ENCODE data around the gene KLK11. TPM values are rescaled to one million over a fixed set of nuclear protein-coding genes. Genes with fewer than 3 reads are reported as not detected.

The KLK11 gene, protein sequence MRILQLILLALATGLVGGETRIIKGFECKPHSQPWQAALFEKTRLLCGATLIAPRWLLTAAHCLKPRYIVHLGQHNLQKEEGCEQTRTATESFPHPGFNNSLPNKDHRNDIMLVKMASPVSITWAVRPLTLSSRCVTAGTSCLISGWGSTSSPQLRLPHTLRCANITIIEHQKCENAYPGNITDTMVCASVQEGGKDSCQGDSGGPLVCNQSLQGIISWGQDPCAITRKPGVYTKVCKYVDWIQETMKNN
- total RNA-seq, result not detected

DNA sequence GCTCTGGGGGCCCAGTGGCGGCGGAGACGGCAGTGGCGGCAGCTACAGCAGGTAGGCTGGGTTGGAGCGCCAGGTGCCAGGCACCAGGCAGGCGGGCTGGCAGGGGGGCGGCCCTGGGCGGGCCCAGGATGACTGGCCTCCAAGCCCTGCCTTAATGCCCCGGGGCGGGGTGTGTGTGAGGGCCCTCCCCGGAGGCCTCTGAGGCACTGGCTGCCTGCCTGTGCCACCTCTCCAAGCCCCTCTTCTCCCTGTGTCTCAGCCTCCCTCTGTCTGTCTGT lies at the start of gene KLK11:
Gene KLK11, minus strand, starts transcription at position 63 of the 278 bp plus-strand sequence. CDS start 985 bp downstream, outside the sequence.
- CTCF ChIA-PET, result no interaction called here
- Mint-ChIP-seq H3K9me3 (no peaks in the 10 kb centered on the region), H3K27ac (no peak within 1 kb of the TSS), H3K36me3 (ENCODE audit: low read depth) (no peaks in the 10 kb centered on the region), H3K4me3 (no peak within 1 kb of the TSS), H3K4me1 (ENCODE audit: low read depth) (no peaks in the 10 kb centered on the region), H3K27me3 (peaks cover 38% of the 10 kb centered on the region)
- TF ChIP-seq, protein P1, sequence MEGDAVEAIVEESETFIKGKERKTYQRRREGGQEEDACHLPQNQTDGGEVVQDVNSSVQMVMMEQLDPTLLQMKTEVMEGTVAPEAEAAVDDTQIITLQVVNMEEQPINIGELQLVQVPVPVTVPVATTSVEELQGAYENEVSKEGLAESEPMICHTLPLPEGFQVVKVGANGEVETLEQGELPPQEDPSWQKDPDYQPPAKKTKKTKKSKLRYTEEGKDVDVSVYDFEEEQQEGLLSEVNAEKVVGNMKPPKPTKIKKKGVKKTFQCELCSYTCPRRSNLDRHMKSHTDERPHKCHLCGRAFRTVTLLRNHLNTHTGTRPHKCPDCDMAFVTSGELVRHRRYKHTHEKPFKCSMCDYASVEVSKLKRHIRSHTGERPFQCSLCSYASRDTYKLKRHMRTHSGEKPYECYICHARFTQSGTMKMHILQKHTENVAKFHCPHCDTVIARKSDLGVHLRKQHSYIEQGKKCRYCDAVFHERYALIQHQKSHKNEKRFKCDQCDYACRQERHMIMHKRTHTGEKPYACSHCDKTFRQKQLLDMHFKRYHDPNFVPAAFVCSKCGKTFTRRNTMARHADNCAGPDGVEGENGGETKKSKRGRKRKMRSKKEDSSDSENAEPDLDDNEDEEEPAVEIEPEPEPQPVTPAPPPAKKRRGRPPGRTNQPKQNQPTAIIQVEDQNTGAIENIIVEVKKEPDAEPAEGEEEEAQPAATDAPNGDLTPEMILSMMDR (IDR thresholded peaks at IDR 0.05), result no peak
- ATAC-seq, result no peak
- intact Hi-C loops (cut with micrococcal nuclease), result no loop called here
- no peak for DNase-seq
- POLR2A ChIA-PET, result no interaction called here

- TF ChIP-seq, protein P1 (IDR thresholded peaks at IDR 0.05), result no peak
- Mint-ChIP-seq H3K4me1 (ENCODE audit: low read depth) (no peaks in the 10 kb centered on the region), H3K36me3 (ENCODE audit: low read depth) (no peaks in the 10 kb centered on the region), H3K4me3 (no peak overlapping the region), H3K9me3 (peaks cover 3% of the 10 kb centered on the region), H3K27ac (no peak overlapping the region), H3K27me3 (no peaks in the 10 kb centered on the region)
- intact Hi-C loops (cut with micrococcal nuclease), result no loop called here
- ChIA-PET POLR2A (no interaction called here), CTCF (no interaction called here)
- ATAC-seq (no peak), DNase-seq (no peak)
Observed at GRCh38 chr19:51075998-51076397, 49.6 kb upstream of the KLK11 start.

- no peak for ATAC-seq
- no peak for DNase-seq
- no peak overlapping the region for H3K27ac Mint-ChIP-seq
- ChIA-PET POLR2A (no interaction called here), CTCF (no interaction called here)
- TF ChIP-seq, protein P1 (IDR thresholded peaks at IDR 0.05), result no peak
- H3K4me3 Mint-ChIP-seq, result no peak overlapping the region
- no peaks in the 10 kb centered on the region for H3K36me3 Mint-ChIP-seq (ENCODE audit: low read depth)
- H3K4me1 Mint-ChIP-seq (ENCODE audit: low read depth), result no peaks in the 10 kb centered on the region
- peaks cover 10% of the 10 kb centered on the region for H3K27me3 Mint-ChIP-seq
- intact Hi-C loops (cut with micrococcal nuclease), result no loop called here
- peaks cover 3% of the 10 kb centered on the region for H3K9me3 Mint-ChIP-seq
Observed at GRCh38 chr19:51071095-51071405, 44.6 kb upstream of the KLK11 start.

DNA sequence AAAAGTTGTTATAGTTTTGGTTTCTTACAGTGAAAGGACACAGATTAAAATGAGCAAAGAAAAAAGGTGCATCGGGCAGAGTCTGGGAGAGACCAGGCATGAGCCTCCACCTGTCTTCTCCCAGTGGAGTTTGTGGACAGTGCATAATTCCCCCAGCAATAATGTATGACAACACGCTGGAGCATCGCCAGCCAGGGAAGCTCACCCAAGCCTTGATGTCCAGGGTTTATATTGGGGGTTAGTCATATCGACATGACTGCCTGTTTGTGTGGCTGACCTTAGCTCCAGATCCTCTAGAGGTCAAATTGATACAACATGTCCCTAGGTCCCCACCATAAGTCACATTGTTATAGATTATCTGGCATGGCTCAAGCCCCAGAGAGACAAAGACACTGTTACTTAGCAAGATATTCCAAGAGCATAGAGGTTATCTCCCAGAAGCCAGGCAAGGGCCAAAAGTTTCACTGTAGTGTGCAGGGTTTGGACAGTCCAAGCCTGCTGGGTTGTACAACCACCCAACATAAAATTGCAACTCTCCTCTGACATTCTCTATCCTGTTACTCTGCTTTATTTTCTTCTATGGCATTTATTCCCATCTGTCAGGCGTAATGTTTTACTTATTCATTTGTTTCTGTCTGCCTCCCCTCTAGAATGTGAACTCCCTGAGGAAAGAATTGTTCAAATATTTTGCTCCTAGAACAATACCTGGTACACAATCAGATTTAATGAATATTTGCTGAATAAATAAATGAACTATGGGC lies 44.1 kb upstream of the KLK11 start:
- Mint-ChIP-seq H3K36me3 (ENCODE audit: low read depth) (no peaks in the 10 kb centered on the region), H3K27ac (no peak overlapping the region), H3K27me3 (peaks cover 13% of the 10 kb centered on the region), H3K9me3 (peaks cover 3% of the 10 kb centered on the region), H3K4me1 (ENCODE audit: low read depth) (no peaks in the 10 kb centered on the region), H3K4me3 (no peak overlapping the region)
- ChIA-PET CTCF (no interaction called here), POLR2A (no interaction called here)
- no peak for DNase-seq
- no peak for ATAC-seq
- TF ChIP-seq, protein P1 (IDR thresholded peaks at IDR 0.05), result no peak
- intact Hi-C loops (cut with micrococcal nuclease), result no loop called here

DNA sequence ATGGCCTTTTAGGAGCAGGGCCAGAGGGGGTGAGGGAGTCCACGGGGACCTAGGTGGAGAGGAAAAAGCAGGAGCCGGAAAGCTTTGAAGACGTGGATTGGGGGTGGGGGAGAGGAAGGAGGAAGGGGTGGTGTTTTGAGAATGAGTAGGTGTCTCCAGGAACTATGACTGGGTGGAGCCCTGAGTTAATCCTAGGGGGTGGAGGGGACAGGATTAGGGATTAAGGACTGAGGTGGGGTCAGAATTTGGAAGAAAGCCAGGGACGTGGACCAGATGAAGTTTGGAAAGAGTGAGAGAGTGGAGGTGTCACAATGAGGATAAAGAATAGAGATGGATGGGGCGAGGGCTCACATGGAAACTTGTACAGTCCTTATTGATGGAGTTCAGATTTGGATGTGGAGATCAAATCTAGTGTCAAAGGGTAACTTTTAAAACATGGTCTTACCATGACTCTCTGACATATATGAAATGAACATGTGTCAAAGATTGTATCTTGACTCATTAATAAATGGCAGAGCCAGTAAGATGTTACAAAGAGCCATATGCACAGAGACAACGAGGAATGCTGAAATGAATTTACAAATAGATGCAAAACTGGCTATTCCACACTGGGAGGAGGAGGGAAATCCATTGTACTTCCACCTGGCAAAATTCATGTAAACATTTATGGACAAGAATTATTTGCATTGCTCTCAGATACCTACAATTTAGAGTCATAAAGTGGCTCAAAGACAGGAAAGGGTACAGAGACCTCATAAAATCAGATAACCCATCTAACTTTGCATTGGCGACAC lies 40.2 kb upstream of the KLK11 start:
- H3K27me3 Mint-ChIP-seq, result peaks cover 25% of the 10 kb centered on the region
- H3K4me1 Mint-ChIP-seq (ENCODE audit: low read depth), result peaks cover 2% of the 10 kb centered on the region

More for the DNA sequence above, 40.2 kb upstream of the KLK11 start:
- Mint-ChIP-seq H3K36me3 (ENCODE audit: low read depth) (no peaks in the 10 kb centered on the region), H3K9me3 (no peaks in the 10 kb centered on the region), H3K27ac (no peak overlapping the region), H3K4me3 (no peak overlapping the region)
- no peak for DNase-seq
- TF ChIP-seq, protein P1 (IDR thresholded peaks at IDR 0.05), result no peak
- no peak for ATAC-seq
- POLR2A ChIA-PET, result no interaction called here
- CTCF ChIA-PET, result interaction anchor here (1.0 kb wide), 1 partner anchor 30 kb away, joined by 3 read pairs; no protein-coding TSS in a partner anchor
- intact Hi-C loops (cut with micrococcal nuclease), result no loop called here
